HepG2 (cell line): Measurements from ENCODE around the gene WDR54. TPM values are rescaled to one million over a fixed set of nuclear protein-coding genes. Genes with fewer than 3 reads are reported as not detected.
"Not testable (repeated sequence)": the region's sequence is repeated elsewhere in the genome, so short reads cannot be mapped to it uniquely, and the experiment has no call there.

Source experiments
- DR1 ChIP-seq: sonication (generic); formaldehyde crosslinking; IDR thresholded peaks from 2 replicates; pipeline ENCODE4 v1.8.0; 2021; ENCODE audit warnings: mild to moderate bottlenecking, missing genetic modification reagents, inconsistent platforms
- EHMT2 ChIP-seq: fragments of 200-600 bp; sonication (generic); IDR thresholded peaks from 2 replicates; pipeline ENCODE4 v1.7.0; 2017; ENCODE audit warnings: antibody characterized with exemption, low read depth, low read length, borderline replicate concordance
- KDM3A ChIP-seq: IDR thresholded peaks from 2 replicates; pipeline ENCODE4 v1.6.1; 2018; ENCODE audit warnings: low read depth, missing compliant biosample characterization
- REPIN1 ChIP-seq: sonication (generic); formaldehyde crosslinking; IDR thresholded peaks from 2 replicates; pipeline ENCODE4 v1.8.0; 2022; ENCODE audit warnings: missing genetic modification reagents, low read depth, mild to moderate bottlenecking, borderline replicate concordance
- SMC3 ChIP-seq: IDR thresholded peaks from 2 replicates; pipeline ENCODE4 v1.6.1; 2011; ENCODE audit warnings: low read length, improper control_type of control experiment
- TBX2 ChIP-seq: sonication (generic); formaldehyde crosslinking; IDR thresholded peaks from 2 replicates; pipeline ENCODE4 v1.5.0; 2020; ENCODE audit warnings: missing genetic modification reagents, mild to moderate bottlenecking, borderline replicate concordance
- ZNF205 ChIP-seq: IDR thresholded peaks from 2 replicates; pipeline ENCODE4 v1.6.1; 2018; ENCODE audit warnings: missing biosample characterization, missing genetic modification reagents
- ZNF264 ChIP-seq: sonication (generic); formaldehyde crosslinking; IDR thresholded peaks from 2 replicates; pipeline ENCODE4 v1.4.0; 2020; ENCODE audit warnings: missing genetic modification reagents
- ZNF292 ChIP-seq: sonication (generic); formaldehyde crosslinking; IDR thresholded peaks from 2 replicates; pipeline ENCODE4 v1.8.1; 2022; ENCODE audit warnings: mild to moderate bottlenecking, low read depth, missing genetic modification reagents, borderline replicate concordance
- ZNF460 ChIP-seq: sonication (generic); formaldehyde crosslinking; IDR thresholded peaks from 2 replicates; pipeline ENCODE4 v1.5.1; 2020; ENCODE audit warnings: missing genetic modification reagents, mild to moderate bottlenecking, borderline replicate concordance
- ZNF782 ChIP-seq: sonication (generic); formaldehyde crosslinking; IDR thresholded peaks from 2 replicates; pipeline ENCODE4 v1.4.0; 2020; ENCODE audit warnings: missing genetic modification reagents, mild to moderate bottlenecking, borderline replicate concordance
- polyA plus RNA-seq, 8 experiments: library from polyadenylated mRNA; depleted of rRNA in 3 of 8; stranded (reverse) in 7 of 8; unstranded in 1 of 8; fragments of >200 nt; fragmentation: Illumina TruSeq in 4 of 8; extraction: Trizol in 4 of 8; gene quantifications; 2 replicates each; pipeline versions ENCODE4 v1.2.1 to v1.2.3, GENCODE V29; 2011 to 2016; ENCODE audit warnings: low read depth in 4 of 8, missing spikeins in 1 of 8, mixed read lengths in 1 of 8; ENCODE audit not compliant: insufficient read depth in 1 of 8
- total RNA-seq, 5 experiments: library from RNA; depleted of rRNA; stranded (reverse); fragments of >200 nt; fragmentation: Illumina TruSeq; extraction: Trizol; gene quantifications; 2 replicates each; pipeline ENCODE4 v1.2.3, GENCODE V29; 2016; ENCODE audit warnings: low read depth in 1 of 5
- TF ChIP-seq, protein P1 (sequence below), 2 experiments: sonication (generic) in 1 of 2; formaldehyde crosslinking in 1 of 2; IDR thresholded peaks; 2 replicates each; pipeline versions ENCODE4 v1.4.0 to v1.6.1; 2016 to 2020; ENCODE audit warnings: borderline replicate concordance in 1 of 2, low read depth in 1 of 2, mild to moderate bottlenecking in 1 of 2, missing genetic modification reagents in 1 of 2
- TF ChIP-seq, protein P2 (sequence below): IDR thresholded peaks from 2 replicates; pipeline ENCODE4 v1.6.1; 2012; ENCODE audit warnings: low read depth, low read length, improper control_type of control experiment
- TF ChIP-seq, protein P3 (sequence below): sonication (generic); formaldehyde crosslinking; IDR thresholded peaks from 2 replicates; pipeline ENCODE4 v1.5.1; 2020; ENCODE audit warnings: mild to moderate bottlenecking, moderate library complexity, missing genetic modification reagents
- TF ChIP-seq, protein P4 (sequence below): sonication (generic); formaldehyde crosslinking; conservative IDR thresholded peaks from 2 replicates; pipeline ENCODE4 v1.4.0; 2020; ENCODE audit warnings: mild to moderate bottlenecking, missing genetic modification reagents, moderate library complexity

WDR54 gene
- total and polyA plus RNA-seq, 2 of the 13 experiments (the other 11 are each of a cell fraction or from before 2014, with no cell fraction given): 2.0 to 17.3 TPM

DNA sequence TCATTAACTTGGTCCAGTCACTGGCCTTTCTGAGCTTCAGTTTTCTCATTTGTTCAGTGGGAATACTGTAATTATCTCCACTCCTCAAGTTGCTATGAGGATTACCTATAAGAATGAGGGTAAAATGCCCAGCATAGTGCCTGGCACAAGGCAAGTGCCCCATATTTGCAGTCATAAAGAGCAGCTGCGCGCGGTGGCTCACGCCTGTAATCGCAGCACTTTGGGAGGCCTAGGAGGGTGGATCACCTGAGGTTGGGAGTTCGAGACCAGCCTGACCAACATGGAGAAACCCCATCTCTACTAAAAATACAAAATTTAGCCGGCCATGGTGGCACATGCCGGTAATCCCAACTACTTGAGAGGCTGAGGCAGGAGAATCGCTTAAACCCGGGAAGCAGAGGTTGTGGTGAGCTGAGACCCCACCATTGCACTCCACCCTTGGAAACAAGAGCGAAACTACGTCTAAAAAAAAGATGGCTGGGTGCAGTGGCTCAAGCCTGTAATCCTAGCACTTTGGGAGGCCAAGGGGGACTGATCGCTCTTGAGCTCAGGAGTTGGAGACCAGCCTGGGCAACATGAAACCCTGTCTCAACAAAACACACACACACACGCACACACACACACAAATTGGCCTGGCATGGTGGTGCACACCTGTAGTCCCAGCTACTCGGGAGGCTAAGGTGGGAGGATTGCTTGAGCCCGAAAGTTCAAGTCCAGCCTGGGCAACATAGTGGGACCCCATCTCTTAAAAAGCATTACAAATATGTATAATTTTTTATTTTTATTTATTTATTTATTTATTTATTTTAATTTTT, 21.2 kb downstream of the WDR54 start (continued):
- TF ChIP-seq, protein P1, sequence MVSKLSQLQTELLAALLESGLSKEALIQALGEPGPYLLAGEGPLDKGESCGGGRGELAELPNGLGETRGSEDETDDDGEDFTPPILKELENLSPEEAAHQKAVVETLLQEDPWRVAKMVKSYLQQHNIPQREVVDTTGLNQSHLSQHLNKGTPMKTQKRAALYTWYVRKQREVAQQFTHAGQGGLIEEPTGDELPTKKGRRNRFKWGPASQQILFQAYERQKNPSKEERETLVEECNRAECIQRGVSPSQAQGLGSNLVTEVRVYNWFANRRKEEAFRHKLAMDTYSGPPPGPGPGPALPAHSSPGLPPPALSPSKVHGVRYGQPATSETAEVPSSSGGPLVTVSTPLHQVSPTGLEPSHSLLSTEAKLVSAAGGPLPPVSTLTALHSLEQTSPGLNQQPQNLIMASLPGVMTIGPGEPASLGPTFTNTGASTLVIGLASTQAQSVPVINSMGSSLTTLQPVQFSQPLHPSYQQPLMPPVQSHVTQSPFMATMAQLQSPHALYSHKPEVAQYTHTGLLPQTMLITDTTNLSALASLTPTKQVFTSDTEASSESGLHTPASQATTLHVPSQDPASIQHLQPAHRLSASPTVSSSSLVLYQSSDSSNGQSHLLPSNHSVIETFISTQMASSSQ (IDR thresholded peaks at IDR 0.05; ENCODE audit: low read depth): not testable (repeated sequence)
- TF ChIP-seq, protein P1 (CRISPR knock-in tag; IDR thresholded peaks at IDR 0.05; ENCODE audit: borderline replicate concordance): peak; percentile 64; the same call in 1 of the 2 replicates
- TF ChIP-seq TBX2 (CRISPR knock-in tag): peak; percentile 62
- TF ChIP-seq REPIN1 (CRISPR knock-in tag): peak; percentile 8; the same call in 1 of the 2 replicates
- TF ChIP-seq SMC3: 0 out of 2 replicates have a peak, but pooled peaks have one; percentile 0
- peak; percentile 64; the same call in 1 of the 2 replicates for TF ChIP-seq ZNF264
- TF ChIP-seq DR1 (CRISPR knock-in tag): 0 out of 2 replicates have a peak, but pooled peaks have one; percentile 6
- peak; percentile 91; the same call in 1 of the 2 replicates for TF ChIP-seq EHMT2
- 0 out of 2 replicates have a peak, but pooled peaks have one; percentile 10 for TF ChIP-seq ZNF205
- 0 out of 2 replicates have a peak, but pooled peaks have one; percentile 0 for TF ChIP-seq KDM3A (CRISPR knock-in tag)
- TF ChIP-seq, protein P2, sequence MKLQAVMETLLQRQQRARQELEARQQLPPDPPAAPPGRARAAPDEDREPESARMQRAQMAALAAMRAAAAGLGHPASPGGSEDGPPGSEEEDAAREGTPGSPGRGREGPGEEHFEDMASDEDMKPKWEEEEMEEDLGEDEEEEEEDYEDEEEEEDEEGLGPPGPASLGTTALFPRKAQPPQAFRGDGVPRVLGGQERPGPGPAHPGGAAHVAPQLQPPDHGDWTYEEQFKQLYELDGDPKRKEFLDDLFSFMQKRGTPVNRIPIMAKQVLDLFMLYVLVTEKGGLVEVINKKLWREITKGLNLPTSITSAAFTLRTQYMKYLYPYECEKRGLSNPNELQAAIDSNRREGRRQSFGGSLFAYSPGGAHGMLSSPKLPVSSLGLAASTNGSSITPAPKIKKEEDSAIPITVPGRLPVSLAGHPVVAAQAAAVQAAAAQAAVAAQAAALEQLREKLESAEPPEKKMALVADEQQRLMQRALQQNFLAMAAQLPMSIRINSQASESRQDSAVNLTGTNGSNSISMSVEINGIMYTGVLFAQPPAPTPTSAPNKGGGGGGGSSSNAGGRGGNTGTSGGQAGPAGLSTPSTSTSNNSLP: peak; percentile 46; the same call in 1 of the 2 replicates
- peak; percentile 95 for TF ChIP-seq ZNF460 (CRISPR knock-in tag)
- TF ChIP-seq ZNF292 (CRISPR knock-in tag): peak; percentile 22; the same call in 1 of the 2 replicates
- TF ChIP-seq, protein P3, sequence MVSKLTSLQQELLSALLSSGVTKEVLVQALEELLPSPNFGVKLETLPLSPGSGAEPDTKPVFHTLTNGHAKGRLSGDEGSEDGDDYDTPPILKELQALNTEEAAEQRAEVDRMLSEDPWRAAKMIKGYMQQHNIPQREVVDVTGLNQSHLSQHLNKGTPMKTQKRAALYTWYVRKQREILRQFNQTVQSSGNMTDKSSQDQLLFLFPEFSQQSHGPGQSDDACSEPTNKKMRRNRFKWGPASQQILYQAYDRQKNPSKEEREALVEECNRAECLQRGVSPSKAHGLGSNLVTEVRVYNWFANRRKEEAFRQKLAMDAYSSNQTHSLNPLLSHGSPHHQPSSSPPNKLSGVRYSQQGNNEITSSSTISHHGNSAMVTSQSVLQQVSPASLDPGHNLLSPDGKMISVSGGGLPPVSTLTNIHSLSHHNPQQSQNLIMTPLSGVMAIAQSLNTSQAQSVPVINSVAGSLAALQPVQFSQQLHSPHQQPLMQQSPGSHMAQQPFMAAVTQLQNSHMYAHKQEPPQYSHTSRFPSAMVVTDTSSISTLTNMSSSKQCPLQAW (CRISPR knock-in tag): peak; percentile 10; the same call in 1 of the 2 replicates
- TF ChIP-seq ZNF782 (CRISPR knock-in tag): 0 out of 2 replicates have a peak, but pooled peaks have one; percentile 23
- TF ChIP-seq, protein P4, sequence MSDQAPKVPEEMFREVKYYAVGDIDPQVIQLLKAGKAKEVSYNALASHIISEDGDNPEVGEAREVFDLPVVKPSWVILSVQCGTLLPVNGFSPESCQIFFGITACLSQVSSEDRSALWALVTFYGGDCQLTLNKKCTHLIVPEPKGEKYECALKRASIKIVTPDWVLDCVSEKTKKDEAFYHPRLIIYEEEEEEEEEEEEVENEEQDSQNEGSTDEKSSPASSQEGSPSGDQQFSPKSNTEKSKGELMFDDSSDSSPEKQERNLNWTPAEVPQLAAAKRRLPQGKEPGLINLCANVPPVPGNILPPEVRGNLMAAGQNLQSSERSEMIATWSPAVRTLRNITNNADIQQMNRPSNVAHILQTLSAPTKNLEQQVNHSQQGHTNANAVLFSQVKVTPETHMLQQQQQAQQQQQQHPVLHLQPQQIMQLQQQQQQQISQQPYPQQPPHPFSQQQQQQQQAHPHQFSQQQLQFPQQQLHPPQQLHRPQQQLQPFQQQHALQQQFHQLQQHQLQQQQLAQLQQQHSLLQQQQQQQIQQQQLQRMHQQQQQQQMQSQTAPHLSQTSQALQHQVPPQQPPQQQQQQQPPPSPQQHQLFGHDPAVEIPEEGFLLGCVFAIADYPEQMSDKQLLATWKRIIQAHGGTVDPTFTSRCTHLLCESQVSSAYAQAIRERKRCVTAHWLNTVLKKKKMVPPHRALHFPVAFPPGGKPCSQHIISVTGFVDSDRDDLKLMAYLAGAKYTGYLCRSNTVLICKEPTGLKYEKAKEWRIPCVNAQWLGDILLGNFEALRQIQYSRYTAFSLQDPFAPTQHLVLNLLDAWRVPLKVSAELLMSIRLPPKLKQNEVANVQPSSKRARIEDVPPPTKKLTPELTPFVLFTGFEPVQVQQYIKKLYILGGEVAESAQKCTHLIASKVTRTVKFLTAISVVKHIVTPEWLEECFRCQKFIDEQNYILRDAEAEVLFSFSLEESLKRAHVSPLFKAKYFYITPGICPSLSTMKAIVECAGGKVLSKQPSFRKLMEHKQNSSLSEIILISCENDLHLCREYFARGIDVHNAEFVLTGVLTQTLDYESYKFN (CRISPR knock-in tag): peak; percentile 54; the same call in 1 of the 2 replicates
